GM19438 (cell line): Measurements from ENCODE around the gene DLG2.

Experiments
- ATAC-seq: cut with Tn5 transposase; IDR thresholded peaks from one replicate; pipeline ENCODE4 v1.9.1; 2021; ENCODE audit warnings: low read depth; ENCODE audit not compliant: unreplicated experiment

DLG2 gene

DNA sequence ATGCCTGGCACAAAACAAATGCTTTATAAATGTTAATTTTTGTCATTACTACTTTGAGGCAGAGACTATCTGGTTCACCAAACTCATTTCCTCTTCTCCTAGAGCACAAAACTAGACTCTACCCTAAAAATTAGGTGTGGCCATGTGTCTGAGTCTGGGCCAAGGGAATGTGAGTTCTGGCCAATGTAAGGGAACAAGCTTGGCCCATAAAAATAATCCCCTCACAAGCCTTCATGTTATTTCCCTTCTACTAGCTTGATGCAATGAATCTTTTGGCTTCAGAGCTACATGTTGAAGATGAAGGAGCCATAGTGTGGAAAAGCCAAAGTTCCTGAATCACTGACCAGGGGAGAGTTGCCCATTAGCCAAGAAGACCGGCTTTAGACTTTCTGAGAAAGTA, 1934.5 kb downstream of the DLG2 start:
- ATAC-seq = no peak

DNA sequence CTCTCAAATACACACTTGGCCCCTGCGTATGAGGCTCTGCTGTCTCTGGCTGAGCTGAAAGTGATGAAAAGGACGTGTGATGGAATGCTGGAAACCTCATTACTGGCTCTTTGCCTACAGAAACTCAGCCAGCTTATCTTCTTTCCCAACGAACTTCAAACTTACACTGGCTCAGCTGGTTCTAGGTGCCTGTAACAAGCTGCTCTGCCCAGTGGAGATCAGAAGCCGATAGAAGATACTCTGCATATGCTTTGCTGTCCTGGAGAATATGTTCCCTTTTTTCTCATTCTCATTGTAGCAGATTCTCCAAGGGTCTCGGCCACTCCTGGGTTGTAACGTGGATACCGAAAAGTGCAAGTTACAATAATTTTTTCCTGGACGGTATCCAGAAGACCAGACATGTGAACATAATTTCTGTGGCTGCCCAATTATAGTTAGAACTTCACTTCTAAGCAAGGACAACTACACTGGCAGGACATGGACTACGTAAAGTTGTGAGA, 1935.6 kb downstream of the DLG2 start:
- no peak for ATAC-seq

DNA sequence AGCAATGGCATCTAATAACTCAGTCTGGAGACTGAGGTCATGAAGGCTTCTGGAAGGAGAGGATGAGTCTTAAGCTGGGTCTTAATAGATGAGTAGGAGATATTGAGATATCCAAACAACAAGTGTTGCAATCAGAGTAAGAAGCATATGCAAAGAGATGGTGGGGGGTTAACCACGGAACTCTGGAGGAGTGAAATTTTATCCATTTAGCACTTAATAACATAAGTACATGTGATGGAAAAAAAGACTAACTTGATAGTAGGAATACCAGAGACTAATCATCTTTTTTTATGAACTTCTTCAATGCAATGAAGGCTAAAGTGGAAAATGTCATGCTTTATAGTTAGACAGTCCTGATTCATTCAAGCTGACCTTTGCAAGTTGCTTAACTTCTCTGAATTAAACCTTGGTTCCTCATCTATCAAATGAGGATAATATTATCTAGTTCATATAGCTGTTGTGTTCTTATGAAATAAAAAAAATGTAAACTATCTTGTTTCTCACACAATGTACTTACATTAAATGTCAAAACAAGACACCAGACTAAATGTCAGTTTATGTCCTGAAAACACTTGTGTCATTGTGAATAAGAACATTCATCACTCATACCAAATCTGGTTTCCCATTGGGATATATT, 1937.9 kb downstream of the DLG2 start:
- no peak for ATAC-seq

DNA sequence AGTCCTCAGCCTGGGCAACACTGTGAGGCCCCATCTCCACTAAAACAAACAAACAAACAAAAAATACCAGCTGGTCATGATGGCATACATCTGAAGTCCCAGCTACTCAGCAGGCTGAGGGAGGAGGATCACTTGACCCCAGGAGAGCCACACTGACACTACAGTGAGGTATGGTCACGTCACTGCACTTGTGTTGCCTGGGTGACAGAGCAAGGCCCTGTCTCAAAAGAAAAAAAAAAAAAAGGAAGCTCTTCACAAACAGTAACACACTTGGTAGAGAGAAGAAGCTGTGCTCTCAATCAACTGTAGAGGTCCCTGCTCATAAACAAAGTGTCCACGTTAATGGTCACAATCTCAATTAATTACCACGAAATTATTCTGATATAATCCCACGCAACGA, 1939.4 kb downstream of the DLG2 start:
- no peak for ATAC-seq

DNA sequence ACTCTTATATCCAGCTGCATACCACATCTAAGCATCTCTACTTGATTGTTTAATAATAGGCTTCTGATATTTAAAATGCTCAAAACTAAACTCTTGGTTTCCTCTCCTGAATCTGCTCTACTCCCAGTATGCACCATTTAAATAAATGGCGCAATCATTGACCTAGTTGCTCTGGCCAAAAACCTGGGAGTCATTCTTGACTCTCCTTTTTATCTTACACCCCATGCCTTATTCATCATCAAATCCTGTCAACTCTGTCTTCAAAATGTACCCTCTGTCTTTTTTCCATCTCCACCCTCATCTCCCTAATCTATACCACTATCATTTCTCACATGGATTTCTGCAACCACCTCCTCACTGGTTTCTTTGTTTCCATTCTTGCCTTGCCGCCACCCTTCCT, 1941.4 kb downstream of the DLG2 start:
- no peak for ATAC-seq

DNA sequence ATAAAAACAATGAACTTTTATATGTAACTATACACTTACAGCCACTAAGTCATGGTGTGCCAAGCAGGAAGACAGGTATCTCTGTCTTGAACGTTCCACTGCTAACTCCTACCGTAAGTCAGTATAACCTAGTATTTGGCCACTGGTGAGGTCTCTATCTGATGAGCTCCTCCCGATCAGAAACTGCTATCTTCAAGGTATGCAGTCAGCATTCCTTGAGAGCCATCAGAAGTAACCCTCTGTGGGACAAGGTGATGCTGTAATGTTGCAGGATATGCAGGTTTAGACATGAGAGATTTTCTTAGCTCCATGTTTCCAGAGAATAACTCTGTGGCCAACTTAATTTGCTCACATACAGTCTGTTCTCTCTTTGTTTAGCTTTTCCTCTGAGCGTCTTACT, 1943.1 kb downstream of the DLG2 start:
- no peak for ATAC-seq

DNA sequence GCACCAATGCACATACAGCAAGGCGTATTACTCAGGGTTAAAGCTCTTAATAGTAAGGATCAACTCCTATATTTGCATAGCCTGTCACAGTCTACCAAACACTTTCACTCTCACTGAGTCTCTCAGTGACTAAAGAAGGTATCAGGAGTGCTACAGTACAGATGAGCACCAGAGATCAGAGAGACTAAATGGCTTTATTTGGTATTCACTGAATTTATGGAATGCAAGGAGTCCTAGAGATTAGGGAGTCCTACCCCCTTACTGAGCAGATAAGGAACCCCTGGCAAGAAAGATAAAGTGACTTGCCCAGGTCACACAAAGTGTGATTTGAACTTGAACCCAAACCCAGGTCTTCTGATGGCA, 1944.6 kb downstream of the DLG2 start:
- peak; percentile 85 for ATAC-seq

DNA sequence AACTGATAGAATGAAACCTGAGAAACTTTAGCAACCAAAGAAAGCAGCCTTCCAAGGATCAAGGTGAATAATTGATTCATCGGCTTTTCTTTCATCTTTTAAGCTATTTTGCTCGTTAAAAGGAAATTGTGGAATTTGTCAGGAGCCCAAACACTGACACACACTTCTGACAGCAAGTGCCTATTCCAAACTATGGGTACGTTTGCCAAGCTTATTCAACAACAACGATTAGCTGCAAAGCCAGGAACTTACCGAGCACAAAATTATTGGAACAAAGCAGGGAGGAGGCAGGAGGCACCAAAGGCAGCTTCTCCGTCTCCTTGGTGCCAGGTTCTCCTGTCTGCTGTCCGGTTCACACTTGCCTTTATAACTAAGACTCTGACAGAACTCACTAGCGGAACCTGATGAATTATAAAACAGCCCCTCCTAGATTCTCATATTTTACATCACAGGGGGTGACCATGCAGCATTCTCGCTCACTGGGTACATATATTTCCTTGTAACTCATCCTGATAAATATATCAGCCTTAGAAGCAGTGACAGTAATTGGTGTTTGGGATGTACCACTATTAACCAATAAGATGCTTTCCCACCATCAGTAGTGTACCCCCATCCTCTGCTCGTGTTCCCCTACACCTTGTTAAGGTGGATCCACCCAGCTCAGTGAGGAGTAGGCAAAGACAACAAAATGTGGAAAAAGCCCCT, 1945.1 kb downstream of the DLG2 start:
- ATAC-seq = no peak

DNA sequence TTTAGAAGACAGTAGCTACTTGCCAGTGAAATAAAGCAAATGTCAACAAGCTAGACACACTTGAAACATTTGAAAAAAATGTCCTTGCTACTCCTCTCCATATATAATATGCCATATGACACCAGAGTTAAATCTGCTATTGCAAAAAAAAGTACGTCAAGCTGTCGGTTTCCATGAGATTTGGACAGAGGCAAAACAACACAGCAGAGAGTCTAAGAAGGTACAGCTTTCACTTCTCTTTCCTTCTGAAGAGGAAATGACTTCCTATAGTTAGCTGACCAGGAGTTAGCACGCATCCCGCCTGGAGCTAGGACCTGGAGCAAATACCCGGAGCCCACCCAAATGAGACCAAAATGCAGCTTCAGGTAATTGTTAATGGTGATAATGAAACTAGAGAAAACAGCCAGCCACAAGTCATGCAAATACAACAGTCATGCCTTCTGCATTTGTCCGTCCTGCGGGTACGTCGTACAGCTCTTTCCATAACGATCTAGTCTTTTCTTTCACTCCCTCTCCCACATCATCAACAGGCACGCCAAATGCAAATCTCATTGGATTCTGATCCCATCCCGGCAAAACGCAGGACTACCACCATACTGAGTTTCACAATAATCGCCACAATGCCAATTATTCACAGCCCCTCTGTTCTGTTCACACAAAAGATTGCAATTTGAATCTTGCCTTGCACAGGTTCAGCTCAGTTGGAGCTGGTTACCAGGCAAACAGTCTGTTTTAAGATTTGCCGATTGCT, 1945.9 kb downstream of the DLG2 start:
- ATAC-seq = peak; percentile 63

DNA sequence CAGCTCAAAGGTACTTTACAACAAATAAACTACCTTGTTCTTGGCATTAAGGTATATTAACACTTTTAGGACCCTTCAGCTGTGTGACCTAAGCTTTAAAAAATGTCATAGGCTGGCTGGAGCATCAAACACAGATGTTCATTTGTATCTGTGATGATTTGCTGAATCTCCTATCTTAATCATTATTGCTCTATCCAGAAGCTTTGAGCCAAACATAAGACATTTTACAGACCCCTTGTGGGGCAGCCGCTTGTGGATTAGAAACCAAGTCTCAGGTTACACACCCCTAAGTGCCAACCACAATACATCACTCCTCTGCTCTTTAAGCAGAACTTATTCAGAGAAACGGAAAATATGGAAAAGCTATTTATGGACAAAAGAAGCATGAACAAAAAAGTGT, 1946.8 kb downstream of the DLG2 start:
- no peak for ATAC-seq

DNA sequence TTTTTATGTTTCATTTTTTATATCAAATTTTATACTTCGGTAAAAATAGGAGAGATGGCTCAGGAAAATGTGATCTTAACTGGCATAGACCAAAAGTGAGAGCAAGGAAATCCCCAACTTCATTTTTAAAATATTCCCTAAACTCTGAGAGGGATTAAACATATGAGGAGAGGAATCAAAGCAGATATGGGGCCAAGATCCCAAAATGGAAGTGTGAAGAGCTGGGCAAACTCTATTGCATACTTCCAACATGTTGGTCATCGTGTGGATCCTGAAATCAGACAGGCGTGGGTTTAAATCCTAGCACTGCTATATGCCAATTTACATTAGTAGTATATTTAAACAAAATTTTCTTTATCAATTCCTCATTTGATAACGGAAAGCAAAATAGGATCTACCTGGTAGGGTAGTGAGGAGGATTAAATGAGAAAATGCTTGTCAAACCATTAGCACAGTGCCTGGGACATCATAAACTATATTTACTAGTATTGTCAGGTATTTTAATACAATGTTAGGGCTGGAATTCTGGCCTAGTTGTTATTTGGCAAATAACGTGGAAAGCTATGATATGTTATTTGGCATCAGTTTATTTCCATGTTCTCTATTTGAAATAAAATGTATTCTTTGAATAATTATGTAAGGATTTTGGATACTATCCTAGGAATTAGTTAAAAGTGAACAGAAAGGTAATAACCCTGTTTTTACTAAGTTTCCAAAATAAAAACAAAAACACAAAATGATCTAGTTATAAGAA, 1948.1 kb downstream of the DLG2 start:
- no peak for ATAC-seq

DNA sequence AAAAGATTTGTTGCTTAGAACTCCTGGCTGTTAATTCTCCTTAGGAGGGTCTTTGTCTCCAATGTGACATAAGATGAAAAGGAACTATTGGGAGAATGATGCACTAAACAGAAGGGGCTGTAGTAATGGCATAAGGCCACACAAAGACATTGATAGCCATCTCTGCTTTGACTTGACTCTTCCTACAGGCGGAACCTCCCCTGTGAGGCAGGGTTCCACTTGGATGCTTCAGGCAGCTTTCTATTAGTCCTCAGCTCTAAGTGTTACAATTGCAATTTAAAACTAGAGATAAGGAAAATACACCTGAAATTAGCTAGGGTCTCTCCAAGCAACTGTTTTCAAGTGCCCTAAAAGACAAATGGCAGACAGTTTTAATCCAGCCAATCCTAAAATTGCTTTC, 1949.4 kb downstream of the DLG2 start:
- no peak for ATAC-seq

DNA sequence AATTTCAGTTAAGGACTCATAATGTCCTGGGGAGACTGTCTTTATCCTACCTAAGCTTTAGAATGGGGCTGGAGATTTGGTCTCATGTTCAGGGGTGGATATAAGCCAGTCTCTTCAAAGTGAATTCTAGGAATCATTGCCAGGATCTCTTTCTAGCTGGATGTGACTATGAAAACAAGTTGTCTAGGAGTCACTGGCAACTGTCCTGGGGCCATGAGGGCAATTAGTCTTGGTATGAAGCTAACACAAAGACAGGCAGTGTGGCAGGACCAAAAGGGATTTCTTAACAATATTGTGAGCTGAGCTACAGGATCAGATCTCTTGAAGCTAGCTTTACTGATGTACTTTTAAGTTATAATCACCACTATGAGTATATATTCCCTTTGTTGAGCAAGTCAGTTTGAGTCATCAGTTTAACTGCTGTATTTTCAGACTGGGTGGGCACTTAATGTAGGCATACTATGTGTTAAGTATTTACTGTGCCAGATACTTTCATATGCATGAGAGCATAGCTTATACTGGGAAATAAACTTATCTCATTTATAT, 1951.0 kb downstream of the DLG2 start:
- ATAC-seq = no peak

DNA sequence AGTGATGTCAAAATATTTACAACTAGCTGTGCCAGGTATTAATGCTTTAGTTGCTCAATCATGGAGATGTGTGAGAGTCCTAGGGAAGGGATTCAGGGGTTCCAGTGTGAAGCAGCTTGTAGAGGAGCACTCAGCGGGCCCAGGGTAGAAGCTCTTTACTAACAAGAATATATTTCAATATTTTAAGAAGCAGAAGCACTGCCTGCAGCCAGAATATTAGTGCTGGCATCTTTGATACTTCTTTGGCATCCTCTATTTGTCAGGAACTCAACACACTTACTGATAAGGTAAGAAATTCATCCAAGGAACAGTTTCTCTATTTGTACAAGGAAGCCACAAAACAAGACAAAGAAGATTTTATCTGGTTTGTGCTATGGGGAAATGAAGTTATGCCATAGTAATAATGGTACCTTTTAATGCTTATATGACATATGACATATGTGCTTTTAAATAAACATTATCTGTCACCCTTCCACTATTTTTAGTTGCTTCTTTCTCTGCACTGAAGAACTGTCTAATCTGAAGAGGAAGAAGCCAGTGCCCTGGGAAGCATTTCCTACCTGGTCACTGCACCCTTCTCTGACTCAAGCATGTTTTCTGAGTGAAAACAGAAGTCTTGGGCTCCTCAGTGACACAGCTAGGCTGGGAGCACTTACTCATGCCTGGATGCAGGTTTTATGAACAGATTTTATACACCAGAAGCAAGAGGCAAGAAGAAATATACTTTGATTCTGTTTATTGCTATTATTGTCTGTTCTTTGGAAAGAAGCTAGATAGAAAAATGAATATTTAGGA, 1952.8 kb downstream of the DLG2 start:
- ATAC-seq = no peak

DNA sequence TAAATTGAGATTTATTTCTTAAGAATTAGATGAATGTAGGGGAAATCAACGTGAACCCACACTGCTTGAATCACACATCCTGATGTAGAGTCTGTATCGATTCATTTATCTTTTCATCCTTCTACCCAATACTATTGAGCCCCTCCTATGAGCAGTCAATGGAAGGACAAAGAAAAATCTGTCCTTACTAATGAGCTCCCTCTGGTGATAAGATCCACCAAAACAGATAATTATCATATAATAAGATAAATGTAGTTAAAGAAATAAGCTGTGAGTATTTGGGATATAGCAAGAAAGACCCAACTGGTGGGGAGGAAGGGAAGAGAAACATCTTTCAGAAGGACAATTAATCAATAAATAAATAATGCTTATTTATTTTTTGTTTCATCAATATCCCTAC, 1955.9 kb downstream of the DLG2 start:
- ATAC-seq = no peak

DNA sequence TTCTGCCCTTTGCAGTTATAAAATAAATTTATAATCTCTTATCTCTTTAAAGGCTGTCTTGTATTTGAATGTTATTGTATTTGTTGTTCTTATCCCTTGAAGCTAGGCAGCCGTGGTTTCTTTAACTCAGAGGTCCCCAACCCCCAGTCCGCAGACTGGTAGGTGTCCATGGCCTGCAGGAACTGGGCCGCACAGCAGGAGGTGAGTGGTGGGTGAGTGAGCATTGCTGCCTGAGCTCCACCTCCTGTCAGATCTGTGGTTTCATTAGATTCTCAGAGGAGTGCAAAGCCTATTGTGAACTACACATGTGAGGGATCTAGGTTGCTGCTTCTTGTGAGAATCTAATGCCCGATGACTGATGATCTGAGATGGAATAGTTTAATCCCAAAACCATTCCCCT, 1961.0 kb downstream of the DLG2 start:
- no peak for ATAC-seq

DNA sequence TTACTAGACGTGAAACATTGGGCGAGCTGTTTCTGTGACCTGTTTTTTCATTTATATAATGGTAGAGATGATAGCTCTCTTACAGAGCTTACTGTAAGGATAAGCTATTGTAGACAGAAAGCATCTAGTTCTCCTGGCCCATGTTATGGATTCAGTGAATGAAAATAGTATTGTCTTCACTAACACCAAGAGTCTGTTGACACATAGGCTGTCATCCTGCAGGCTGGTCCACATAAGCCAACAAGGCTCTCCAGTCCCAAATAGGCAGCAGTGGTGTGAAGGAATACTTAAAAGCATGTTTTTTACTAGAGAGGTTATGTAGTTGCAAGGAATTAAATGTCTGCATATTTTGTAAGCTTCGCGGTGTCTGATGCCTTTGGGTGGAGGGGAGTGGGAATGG, 1963.2 kb downstream of the DLG2 start:
- ATAC-seq = no peak

DNA sequence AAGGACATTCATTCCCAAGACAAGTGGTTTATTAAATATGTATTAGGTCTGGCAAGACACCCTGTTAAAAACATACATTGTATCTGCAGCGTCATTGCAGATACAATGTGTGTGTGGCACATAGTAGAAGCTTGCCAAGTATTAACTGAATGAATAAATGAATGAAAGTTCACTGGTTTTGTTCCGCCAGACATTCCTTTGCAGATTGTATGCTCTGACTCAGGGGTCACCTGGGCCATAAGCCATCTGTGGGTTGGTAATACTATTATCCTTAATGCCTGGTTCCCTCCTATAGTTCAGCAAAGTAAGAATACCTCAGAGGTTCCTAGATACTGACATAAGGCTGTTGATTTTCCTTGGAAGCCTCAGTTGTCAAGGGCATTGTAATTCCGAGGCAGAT, 1963.7 kb downstream of the DLG2 start:
- no peak for ATAC-seq

DNA sequence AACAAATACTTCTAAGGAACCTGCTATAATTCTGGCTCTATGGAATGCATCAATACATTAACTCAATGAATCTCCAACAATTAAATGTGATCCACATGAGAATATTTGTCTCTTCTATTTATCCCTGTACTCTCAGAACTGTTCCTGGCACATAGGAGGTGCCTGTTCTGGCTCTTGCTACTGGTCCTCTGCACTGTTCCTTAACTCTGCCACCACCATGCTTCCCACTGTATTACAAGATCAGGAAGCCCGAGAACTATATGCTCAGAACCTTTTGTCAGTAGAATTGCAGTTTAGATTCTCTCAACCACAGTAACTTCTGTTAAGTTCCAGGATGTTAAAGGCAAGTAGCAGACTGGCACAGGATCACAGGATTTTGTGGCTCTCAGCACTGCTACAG, 1964.7 kb downstream of the DLG2 start:
- ATAC-seq = no peak
